Mucosa of rectum (tissue), 2 donors: ENCODE results near the gene CCDC91.

Source experiments
- H3K27ac ChIP-seq, 2 donors: one replicate each; pipeline ENCODE4 v1.7.0; 2013; ENCODE audit warnings: inconsistent platforms in 2 of 2, low read depth in 2 of 2, low read length in 2 of 2
- H3K27me3 ChIP-seq, 2 donors: one replicate each; pipeline ENCODE4 v1.7.0; 2013; ENCODE audit warnings: low read length in 2 of 2; ENCODE audit not compliant: control insufficient read depth in 2 of 2, insufficient read depth in 2 of 2
- H3K36me3 ChIP-seq, 2 donors: one replicate each; pipeline ENCODE4 v1.7.0; 2013; ENCODE audit warnings: low read length in 2 of 2; ENCODE audit not compliant: control insufficient read depth in 2 of 2, insufficient read depth in 2 of 2
- H3K4me1 ChIP-seq, 2 donors: one replicate each; pipeline ENCODE4 v1.7.0; 2013; ENCODE audit warnings: low read length in 2 of 2, mild to moderate bottlenecking in 1 of 2; ENCODE audit not compliant: control insufficient read depth in 2 of 2, insufficient read depth in 2 of 2
- H3K4me3 ChIP-seq, 2 donors: one replicate each; pipeline ENCODE4 v1.7.0; 2013; ENCODE audit warnings: low read length in 2 of 2
- H3K9ac ChIP-seq, 2 donors: one replicate each; pipeline ENCODE4 v1.7.0; 2013; ENCODE audit warnings: low read length in 2 of 2, low read depth in 1 of 2, mild to moderate bottlenecking in 1 of 2
- H3K9me3 ChIP-seq, 2 donors: one replicate each; pipeline ENCODE4 v1.7.0; 2013; ENCODE audit warnings: low read length in 2 of 2; ENCODE audit not compliant: control insufficient read depth in 2 of 2
- donor health status: healthy.
- donor health status: Normal muscosa, but diverticular disease.

Gene CCDC91

GRCh38 chr12:28513983-28514382 lies 323.7 kb downstream of the CCDC91 start:
- no peak overlapping the region for H3K27ac ChIP-seq

GRCh38 chr12:28517101-28517500 lies 326.8 kb downstream of the CCDC91 start:
- H3K36me3 ChIP-seq = no peaks in the 10 kb centered on the region
- no peak overlapping the region for H3K4me3 ChIP-seq
- H3K27me3 ChIP-seq = no peaks in the 10 kb centered on the region
- no peak overlapping the region for H3K9ac ChIP-seq
- no peaks in the 10 kb centered on the region for H3K4me1 ChIP-seq
- no peak overlapping the region for H3K27ac ChIP-seq
- no peaks in the 10 kb centered on the region for H3K9me3 ChIP-seq

More at GRCh38 chr12:28513983-28514382, 323.7 kb downstream of the CCDC91 start:
- Histone ChIP-seq H3K4me1 (no peaks in the 10 kb centered on the region), H3K9me3 (no peaks in the 10 kb centered on the region), H3K4me3 (no peak overlapping the region), H3K27me3 (no peaks in the 10 kb centered on the region), H3K9ac (no peak overlapping the region), H3K36me3 (no peaks in the 10 kb centered on the region)

- H3K36me3 ChIP-seq = no peaks in the 10 kb centered on the region
- no peaks in the 10 kb centered on the region for H3K4me1 ChIP-seq
Measured at GRCh38 chr12:28527631-28528249, 337.5 kb downstream of the CCDC91 start.

GRCh38 chr12:28535216-28535615 lies 345.0 kb downstream of the CCDC91 start:
- Histone ChIP-seq H3K27ac (no peak overlapping the region), H3K9me3 (no peaks in the 10 kb centered on the region), H3K4me1 (no peaks in the 10 kb centered on the region), H3K27me3 (no peaks in the 10 kb centered on the region), H3K36me3 (no peaks in the 10 kb centered on the region), H3K9ac (no peak overlapping the region), H3K4me3 (no peak overlapping the region)

More at GRCh38 chr12:28527631-28528249, 337.5 kb downstream of the CCDC91 start:
- Histone ChIP-seq H3K27me3 (no peaks in the 10 kb centered on the region), H3K9ac (no peak overlapping the region), H3K27ac (no peak overlapping the region), H3K4me3 (no peak overlapping the region), H3K9me3 (peaks cover 0 to 3% of the 10 kb centered on the region in 2 donors)

GRCh38 chr12:28536088-28536487 lies 345.8 kb downstream of the CCDC91 start:
- H3K27ac ChIP-seq = no peak overlapping the region

GRCh38 chr12:28537474-28537873 lies 347.2 kb downstream of the CCDC91 start:
- H3K4me1 ChIP-seq = no peaks in the 10 kb centered on the region
- H3K4me3 ChIP-seq = no peak overlapping the region
- H3K27me3 ChIP-seq = no peaks in the 10 kb centered on the region
- no peaks in the 10 kb centered on the region for H3K36me3 ChIP-seq
- no peaks in the 10 kb centered on the region for H3K9me3 ChIP-seq
- H3K9ac ChIP-seq = no peak overlapping the region
- no peak overlapping the region for H3K27ac ChIP-seq

More at GRCh38 chr12:28536088-28536487, 345.8 kb downstream of the CCDC91 start:
- Histone ChIP-seq H3K9me3 (no peaks in the 10 kb centered on the region), H3K4me1 (no peaks in the 10 kb centered on the region), H3K9ac (no peak overlapping the region), H3K36me3 (no peaks in the 10 kb centered on the region), H3K27me3 (no peaks in the 10 kb centered on the region), H3K4me3 (no peak overlapping the region)

GRCh38 chr12:28539691-28540323 lies 349.6 kb downstream of the CCDC91 start:
- Histone ChIP-seq H3K27me3 (no peaks in the 10 kb centered on the region), H3K36me3 (no peaks in the 10 kb centered on the region), H3K27ac (no peak overlapping the region), H3K9me3 (no peaks in the 10 kb centered on the region), H3K4me1 (no peaks in the 10 kb centered on the region), H3K9ac (no peak overlapping the region), H3K4me3 (no peak overlapping the region)

GRCh38 chr12:28540324-28540714 lies 350.1 kb downstream of the CCDC91 start:
- Histone ChIP-seq H3K9me3 (no peaks in the 10 kb centered on the region), H3K9ac (no peak overlapping the region), H3K36me3 (no peaks in the 10 kb centered on the region), H3K27ac (no peak overlapping the region), H3K4me3 (no peak overlapping the region), H3K4me1 (no peaks in the 10 kb centered on the region), H3K27me3 (no peaks in the 10 kb centered on the region)

GRCh38 chr12:28543021-28543890 lies 353.0 kb downstream of the CCDC91 start:
- Histone ChIP-seq H3K36me3 (no peaks in the 10 kb centered on the region), H3K9ac (no peak overlapping the region), H3K4me3 (no peak overlapping the region), H3K27me3 (no peaks in the 10 kb centered on the region), H3K4me1 (no peaks in the 10 kb centered on the region), H3K27ac (peak overlapping the region; percentile 0 to 64), H3K9me3 (no peaks in the 10 kb centered on the region)
